ENCODE data around the gene AMOT. TPM values are rescaled to one million over a fixed set of nuclear protein-coding genes. Genes with fewer than 3 reads are reported as not detected.

AMOT gene
- total RNA-seq, 4 donors from 2014 or later = 3.2 to 14.8 (median 8.3) TPM

DNA sequence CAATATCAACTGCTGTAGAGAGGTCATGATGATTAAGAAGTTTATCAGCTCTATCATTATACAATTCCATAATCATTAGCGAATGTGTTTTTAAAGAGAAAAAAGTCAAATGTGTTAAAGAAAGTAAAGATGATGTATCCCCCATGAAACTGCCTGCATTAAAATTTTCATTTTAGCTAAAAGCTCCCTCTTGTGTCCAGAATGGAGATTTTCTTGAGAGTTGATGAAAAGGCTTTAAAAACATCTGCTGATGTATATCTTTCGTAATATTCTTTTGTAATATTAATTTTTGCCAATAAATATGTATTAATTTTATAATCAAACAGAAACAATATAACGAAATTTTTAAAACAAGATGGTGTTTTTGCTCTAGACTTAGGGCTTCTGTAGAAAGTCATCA lies 108.8 kb downstream of the AMOT start:
- ATAC-seq (ENCODE audit: low FRiP score) (no peak), DNase-seq (ENCODE audit: low spot score) (no peak)
- TF ChIP-seq, protein P1, sequence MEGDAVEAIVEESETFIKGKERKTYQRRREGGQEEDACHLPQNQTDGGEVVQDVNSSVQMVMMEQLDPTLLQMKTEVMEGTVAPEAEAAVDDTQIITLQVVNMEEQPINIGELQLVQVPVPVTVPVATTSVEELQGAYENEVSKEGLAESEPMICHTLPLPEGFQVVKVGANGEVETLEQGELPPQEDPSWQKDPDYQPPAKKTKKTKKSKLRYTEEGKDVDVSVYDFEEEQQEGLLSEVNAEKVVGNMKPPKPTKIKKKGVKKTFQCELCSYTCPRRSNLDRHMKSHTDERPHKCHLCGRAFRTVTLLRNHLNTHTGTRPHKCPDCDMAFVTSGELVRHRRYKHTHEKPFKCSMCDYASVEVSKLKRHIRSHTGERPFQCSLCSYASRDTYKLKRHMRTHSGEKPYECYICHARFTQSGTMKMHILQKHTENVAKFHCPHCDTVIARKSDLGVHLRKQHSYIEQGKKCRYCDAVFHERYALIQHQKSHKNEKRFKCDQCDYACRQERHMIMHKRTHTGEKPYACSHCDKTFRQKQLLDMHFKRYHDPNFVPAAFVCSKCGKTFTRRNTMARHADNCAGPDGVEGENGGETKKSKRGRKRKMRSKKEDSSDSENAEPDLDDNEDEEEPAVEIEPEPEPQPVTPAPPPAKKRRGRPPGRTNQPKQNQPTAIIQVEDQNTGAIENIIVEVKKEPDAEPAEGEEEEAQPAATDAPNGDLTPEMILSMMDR (IDR thresholded peaks at IDR 0.05) = no peak

Small RNAs within 50 kb of the gene (small RNA-seq; reads per million reads assigned to genes)
- gene RN7SL266P = not detected

Other genes starting within 250 kb of the AMOT start
- not detected for gene LHFPL1, start 160.9 kb downstream of the AMOT start, total RNA-seq

Data from omental fat pad (tissue), 4 donors.